NCI-H69 (cell line): ENCODE results near the gene ADGRG7.
"Not testable (repeated sequence)": the region's sequence is repeated elsewhere in the genome, so short reads cannot be mapped to it uniquely, and the experiment has no call there.

Experiments
- DNase-seq: peaks from one replicate; lab custom pipeline; 2025; lab: John Stamatoyannopoulos, UW

Gene ADGRG7, protein sequence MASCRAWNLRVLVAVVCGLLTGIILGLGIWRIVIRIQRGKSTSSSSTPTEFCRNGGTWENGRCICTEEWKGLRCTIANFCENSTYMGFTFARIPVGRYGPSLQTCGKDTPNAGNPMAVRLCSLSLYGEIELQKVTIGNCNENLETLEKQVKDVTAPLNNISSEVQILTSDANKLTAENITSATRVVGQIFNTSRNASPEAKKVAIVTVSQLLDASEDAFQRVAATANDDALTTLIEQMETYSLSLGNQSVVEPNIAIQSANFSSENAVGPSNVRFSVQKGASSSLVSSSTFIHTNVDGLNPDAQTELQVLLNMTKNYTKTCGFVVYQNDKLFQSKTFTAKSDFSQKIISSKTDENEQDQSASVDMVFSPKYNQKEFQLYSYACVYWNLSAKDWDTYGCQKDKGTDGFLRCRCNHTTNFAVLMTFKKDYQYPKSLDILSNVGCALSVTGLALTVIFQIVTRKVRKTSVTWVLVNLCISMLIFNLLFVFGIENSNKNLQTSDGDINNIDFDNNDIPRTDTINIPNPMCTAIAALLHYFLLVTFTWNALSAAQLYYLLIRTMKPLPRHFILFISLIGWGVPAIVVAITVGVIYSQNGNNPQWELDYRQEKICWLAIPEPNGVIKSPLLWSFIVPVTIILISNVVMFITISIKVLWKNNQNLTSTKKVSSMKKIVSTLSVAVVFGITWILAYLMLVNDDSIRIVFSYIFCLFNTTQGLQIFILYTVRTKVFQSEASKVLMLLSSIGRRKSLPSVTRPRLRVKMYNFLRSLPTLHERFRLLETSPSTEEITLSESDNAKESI

DNA sequence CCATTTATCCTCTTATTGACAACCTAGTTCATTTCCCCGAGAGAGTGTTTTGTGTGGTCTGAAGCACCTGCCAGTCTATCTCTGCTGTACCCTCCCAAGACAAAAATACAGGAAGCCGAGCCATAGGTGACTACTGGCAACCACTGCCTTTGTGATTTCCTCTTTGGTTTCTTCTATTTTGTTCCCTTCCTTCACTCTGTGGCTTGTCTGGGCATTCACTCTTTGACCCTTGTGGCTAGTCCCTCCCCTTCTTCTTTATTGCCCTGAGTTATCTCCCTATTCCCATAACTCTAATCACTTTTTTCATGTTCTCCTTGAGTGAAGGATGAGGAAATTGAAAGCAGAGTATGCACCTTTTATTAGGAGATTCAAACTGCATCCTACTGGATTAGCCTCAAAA is at the start of gene ADGRG7:
TSS of gene ADGRG7 (plus strand) at position 297 of the 400 bp plus-strand sequence. CDS start 256 bp downstream, outside the sequence.
- DNase-seq: no peak

DNA sequence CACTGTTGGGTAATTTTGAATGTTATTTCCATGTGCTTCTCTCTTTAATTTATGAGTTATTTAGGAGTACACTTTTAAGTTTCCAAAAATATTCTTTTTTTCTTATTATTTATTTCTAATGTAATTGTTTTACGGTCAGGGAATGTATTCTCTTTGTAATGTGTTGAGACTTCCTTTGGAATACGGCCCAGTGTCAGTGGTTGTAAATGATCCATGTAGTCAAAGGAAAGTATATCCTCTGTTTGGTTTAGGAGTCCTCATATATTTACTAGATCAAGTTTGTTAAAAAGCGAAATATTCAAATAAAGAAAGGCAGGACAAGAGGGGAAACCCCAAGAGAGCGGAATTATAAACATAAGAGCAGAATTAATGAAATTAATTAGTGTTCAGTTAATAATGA is 49.0 kb upstream of the ADGRG7 start:
- DNase-seq: no peak

DNA sequence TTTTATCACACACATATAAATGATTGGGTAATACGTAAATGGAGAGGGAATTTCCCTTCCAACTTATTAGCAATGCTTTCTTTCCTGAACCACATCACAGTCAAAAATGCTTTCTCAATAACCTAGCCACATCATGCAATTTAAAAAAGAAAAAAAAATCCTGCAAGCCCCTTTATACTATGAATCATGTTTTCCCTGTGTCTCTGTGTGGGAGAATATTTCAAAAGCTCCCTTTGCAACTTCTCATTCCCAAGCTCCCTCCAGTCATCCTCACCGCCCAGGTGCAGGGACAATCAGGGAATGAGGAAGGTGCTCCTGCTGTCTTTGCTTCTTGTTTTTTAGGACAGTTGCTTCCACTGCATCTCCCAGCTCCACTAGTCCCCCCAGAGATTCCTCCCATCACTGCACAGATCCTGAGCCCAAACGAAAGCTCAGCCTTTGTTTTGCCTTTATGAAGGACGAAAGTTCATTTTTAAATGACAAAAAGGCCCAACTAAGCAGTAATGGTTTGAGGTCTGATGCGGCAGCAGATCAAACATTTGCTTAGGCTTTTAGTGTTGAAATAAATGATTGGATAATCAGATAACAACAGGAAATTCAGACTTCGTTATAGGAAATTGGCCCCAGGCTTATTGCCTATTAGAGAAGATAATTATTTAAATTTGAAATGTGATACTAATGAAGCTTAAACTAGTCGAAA is 47.8 kb upstream of the ADGRG7 start:
- DNase-seq: peak; percentile 5

DNA sequence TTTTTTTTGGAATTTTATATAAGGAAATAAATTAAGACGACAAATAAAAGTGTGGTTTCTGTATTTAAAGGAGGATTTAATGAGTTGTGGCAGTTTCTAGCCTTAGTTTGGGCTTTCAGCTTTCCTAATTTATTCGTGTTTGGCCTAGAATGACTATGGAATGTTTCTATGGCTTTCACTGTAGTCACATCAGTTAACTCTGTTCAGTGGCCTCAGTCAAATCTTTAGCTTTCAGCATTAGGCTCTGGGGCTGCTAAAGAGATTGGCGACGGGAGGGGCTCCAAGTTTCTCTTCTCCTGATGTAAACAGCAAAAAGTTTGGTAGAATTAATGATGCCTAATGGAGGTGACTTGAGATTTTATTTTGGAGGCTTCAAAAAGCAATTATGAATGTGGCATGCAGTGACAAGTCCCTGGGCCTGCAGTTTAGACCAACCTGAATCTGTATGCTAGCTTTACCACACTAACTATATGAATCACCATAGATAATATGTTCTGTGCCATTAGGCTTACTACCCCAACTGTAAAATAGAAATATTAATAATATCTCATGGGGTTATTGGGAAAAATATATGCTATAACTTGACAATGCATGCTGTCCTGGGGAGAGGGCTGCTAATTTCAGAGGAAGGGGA is 47.1 kb upstream of the ADGRG7 start:
- DNase-seq: no peak

DNA sequence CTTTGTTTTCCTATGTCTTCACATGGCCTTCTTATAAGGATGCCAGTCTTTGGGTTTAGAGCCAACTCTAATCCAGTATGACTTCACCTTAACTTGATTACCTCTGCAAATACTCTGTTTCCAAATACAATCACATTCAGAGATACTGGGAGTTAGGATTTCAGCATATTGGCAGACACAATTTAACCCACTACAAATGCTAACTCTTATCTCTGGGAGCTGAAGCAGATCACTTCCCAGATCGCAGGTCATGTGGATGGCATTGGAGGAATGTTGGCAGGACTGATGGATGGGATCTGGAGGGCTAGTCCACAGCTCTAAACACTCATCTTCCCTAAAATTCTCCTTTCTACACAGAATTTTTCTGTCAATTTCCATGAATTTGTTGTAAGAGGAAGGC is 46.2 kb upstream of the ADGRG7 start:
- DNase-seq: no peak

DNA sequence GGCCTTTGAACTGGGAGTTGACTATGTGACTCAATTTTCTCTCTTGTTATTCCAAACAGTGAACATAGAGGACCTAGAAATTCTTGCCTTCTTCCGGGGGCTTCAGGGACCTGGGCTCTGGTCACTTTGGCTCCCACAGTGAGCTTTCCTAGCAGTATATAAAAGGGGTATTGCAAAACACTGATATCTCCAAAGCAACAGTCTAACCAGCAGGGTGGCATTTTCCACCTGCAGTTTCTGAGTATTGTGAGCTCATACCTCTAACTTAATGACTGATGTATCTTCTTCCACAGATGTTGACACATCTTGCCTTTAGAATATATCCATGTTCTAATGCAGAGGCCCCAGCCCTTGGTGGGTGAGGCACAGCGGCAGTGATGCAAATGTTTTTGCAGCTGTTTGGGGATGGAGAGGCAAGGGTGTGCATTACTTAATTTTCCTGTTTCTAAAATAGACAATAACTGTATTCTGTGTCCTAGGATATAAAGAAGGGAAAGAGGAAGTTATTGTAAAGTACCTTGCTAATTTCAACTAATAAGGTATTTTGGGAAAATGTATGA is 45.7 kb upstream of the ADGRG7 start:
- no peak for DNase-seq

DNA sequence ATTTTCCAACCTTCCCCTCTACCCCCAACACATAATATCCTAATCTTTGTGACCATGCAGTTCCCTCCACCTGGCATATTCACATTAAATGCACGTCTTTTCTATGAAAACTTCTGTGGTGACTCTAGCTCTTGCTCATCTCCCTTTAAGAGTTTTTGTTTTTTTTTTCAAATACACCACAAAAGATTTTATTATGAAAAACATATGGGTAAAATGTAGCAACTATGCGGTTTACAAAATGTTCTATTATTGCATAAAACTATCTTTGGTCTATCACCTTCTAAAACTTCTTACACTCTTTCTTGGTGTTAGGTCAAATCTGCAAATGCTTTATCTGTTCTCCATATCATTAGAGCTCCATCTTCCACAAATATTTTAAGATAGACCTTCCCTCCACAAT is 38.6 kb upstream of the ADGRG7 start:
- no peak for DNase-seq

DNA sequence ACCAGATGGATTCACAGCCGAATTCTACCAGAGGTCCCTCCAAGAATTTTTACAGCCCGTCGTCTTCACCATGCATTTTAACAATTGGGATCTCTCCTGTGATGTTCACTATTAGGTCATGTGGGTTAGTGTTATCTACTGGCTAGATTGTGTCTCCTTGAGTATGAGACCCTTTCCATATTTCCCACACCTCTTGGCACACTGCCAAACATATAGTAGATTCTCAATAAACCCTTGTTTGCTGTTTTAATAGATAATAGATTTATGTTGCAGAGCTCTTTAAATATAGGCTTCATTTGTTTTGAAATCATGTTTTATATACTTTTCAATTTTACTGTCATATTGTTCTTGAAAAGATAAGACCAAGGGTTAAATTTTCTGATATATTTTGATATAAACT is 34.9 kb upstream of the ADGRG7 start:
- DNase-seq: no peak

DNA sequence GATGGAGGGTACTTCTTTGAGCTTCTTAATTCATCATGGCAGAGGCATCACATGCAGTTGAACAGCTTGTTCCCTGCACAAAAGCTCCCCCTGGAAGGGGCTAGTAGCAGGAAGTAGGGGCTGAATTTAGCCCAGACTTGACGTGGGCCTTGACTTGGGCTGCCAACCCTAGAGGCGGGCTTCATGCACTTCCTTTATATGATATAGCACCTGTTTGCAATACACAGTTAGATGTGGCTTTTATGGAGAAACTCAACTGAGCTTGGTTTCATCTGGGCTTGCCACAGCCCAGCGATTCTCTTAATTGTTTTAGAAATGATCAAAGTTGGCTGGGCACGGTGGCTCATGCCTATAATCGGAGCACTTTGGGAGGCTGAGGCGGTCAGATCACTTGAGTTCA is 33.7 kb upstream of the ADGRG7 start:
- DNase-seq: no peak

DNA sequence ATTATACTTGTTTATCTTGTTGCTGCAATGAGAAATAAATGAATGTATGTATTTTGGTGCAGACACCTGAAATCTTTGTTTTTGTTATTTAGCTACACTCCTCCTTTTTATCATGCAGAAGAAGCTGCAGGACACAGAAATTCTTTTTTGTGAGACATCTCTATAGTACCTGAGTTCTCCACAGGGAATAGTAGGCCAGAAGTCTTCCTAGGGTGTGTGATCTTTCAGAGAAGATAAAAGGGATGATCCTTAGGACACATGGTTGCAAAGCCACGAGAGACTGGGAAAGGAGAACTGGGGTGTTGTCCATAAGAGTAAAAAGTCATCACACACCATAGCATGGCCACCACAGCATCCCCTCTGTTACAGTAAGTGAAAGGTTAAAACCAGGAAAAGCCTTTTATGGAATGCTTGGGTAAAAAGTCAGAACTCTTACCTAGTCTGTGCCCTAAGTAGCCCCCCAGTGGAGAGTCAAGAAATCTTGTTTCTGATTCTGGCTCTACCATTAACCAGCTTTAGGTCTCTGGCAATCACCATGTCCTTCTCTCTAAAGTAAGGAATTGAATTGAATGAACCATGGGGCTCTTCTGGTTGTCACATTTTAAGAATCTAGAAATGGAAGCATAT is 31.9 kb upstream of the ADGRG7 start:
- DNase-seq: no peak

DNA sequence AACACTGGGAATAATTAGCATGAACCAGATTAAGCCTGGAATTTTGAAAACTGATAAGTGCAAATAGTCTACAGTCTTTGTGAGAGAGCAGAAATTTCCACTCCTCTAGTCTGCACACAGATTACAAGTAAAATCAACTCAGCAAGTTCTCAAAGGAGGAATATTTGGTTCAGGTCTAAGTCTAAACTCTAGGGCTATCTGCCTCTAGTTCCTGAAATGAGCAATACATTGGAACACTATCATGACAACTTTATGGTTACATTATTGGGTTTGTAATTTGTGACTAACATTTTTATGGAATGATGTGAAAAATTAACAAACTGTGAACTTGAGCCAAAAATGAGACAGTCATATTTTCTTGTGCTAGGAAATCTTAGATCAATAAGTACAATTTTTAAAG is 30.8 kb upstream of the ADGRG7 start:
- DNase-seq: no peak

DNA sequence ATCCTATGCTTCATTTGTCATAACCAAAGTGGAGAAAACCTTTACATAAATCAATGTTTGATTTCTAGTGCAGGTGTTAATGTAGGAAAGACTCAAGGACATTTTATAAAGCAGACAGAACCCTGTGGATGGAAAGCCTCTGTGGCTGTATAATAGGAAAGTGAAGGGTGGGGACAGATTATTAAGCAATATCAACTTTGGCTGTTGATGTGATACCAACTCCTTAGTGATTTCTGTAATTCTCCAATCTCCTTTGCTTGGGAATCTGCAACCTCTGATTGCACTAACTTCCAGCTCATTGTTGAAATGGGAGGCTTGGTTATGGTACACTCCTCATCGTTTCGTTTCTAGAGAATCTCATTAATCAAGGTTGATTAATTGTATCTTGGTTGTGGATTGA is 29.3 kb upstream of the ADGRG7 start:
- DNase-seq: no peak

DNA sequence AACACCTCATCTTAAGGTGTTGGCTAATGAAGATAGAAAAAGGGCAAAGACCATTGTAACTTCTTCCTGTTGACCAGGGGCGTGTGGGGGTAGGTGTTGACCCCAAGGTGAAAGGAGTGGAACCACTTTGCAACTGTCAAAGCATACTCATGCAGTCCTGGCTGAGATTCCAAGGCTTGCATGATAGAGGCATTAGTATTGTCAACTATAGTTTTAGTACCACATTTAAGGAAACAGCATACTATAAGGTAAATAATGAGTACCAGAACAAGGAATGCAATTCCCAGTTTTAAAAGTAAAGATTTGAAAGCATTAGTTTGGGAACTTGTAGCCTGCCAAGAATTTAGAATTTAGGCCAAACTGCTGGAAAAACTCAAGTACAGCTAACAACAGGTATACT is 27.8 kb upstream of the ADGRG7 start:
- no peak for DNase-seq

DNA sequence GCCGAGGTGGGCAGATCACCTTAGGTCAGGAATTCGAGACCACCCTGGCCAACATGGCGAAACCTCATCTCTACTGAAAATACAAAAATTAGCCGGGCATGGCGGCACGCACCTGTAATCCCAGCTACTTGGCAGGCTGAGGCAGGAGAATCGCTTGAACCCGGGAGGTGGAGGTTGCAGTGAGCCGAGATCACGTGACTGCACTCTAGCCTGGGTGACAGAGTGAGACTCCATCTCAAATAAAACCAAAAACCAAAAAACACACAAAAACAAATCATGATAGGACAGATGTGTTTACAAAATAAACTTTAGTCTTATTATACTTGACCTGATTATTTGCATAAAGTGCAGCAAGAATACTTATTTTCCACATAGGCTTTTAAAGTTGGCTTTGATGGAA is 27.2 kb upstream of the ADGRG7 start:
- not testable (repeated sequence) for DNase-seq

DNA sequence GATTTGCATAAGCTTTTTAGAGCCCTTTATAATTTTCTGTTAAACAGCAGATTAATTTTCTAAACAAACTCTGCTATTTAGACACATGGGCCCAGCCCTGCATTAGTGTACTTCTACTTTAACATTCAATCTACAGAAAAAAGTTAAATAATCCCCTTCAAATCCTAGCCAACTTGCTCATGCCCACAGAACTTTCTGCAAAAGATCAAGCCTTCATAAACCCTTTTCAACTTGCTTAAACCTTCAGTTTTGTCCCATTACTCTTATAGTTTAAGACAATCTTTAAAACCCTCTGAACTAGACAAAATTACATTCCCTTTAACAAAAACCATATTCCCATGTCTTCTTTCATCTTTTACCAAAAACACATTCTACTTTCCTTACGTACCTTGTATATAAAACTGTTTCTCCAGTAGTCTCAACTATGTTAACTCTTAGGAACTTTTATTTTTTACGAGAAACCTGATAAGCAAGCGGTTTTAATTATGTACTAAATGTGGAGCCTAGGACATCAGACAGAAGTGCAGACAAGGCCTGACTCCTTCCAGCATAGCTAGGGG is 25.2 kb upstream of the ADGRG7 start:
- DNase-seq: no peak

DNA sequence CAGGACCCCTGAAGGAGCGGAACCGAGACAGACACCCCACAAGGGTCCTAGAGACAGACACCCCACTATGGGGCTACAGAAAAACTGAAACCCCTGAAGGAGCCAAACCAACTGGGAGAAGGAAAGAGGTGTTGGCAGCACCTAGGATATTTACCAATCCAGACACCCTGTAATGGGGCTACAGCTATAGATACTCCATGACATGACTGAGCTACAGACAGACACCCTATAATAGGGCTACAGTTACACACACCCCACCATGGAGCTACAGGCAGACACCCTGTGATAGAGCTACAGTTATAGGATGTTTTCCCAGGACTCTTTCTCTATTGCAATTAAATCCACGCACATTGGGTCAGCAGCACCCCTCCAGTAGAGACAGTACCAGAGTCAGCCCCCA is 22.6 kb upstream of the ADGRG7 start:
- DNase-seq: no peak

DNA sequence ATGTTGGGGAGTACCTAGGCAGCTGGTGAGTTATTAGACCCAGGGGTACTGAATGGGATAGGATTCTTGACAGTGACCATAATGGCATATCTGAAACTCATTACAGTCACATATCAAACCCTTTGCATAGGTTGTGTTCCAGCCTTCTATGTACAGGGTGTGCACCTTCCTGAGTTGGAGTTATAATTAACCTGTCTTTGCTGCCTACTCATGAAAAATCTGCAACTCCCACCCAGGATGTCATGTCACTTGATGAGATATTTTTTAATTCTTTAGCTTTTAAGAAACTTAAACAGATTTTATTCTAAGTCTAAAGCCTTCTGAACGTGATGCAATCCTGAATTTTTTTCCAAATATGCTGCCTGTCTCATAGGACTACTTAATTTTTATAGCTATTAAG is 21.1 kb upstream of the ADGRG7 start:
- DNase-seq: no peak

DNA sequence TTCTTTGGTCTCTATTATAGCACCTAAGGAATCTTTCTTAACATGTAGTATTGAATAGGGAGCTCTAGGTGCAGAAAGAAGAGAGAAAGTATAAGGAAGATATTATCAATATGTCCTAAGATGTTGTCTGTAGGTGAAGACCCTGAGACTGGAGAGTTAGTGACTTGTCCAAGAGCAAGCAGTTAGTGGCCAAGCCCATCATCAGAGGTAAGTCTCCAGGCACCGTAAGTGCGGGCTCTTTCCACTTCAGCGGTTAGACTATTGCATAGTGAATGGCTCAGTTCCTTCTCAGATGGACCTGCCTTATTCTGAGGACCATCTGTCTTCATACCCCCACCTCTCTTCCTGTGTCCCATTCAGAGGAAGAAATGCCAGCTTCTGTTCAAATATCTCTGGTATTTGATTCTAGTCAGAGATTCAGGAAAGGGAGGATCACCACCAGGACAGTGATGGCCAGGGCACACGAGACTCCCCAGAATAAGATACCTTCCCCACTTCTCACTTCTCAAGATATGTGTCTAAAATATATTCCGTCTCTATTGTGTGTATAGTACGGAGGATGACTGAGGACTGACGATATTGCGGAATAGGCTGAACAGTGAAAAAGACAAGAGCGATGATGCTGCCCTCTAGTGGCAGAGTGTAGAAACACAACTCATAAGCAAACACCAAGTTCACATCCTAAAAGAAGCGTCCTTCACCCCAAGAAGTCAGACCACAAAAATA is 19.1 kb upstream of the ADGRG7 start:
- peak; percentile 54 for DNase-seq

DNA sequence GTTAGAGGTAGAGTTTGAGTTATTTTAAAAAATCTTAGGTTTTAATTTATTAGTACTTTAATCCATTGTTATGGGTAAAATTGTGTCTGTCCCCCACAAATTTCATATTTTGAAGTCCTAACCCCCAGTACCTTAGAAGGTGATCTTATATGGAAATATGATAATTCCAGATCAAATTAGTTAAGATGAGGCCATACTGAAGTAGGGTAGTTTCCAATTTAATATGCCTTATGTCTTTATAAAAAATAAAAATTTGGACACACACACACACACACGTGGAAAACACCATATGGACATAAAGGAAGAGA is 18.6 kb upstream of the ADGRG7 start:
- no peak for DNase-seq

DNA sequence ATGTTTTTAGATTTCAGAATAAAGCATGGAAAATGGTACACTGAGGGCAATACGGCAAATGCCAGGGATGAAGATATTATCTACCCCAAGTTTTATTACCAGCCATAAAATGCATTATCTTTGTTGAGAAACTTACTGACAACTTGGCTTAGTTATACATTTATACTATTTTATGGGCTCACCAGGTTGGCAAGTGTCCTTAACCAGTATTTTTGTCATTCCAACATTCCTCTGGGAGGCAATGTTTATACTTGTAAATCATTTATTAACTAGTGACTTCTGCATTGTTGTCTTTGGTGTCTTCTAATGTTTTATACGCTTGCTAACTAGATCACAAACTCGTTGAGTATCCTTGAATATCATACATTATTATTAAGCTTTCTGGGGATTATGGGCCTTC is 18.0 kb upstream of the ADGRG7 start:
- no peak for DNase-seq
